Measurements from ENCODE around the gene FKBP1A. TPM values are rescaled to one million over a fixed set of nuclear protein-coding genes. Genes with fewer than 3 reads are reported as not detected.

The FKBP1A gene
- total and polyA plus RNA-seq, 2 of the 4 experiments (the other 2 are of a cell fraction) = 120 to 528 TPM

DNA sequence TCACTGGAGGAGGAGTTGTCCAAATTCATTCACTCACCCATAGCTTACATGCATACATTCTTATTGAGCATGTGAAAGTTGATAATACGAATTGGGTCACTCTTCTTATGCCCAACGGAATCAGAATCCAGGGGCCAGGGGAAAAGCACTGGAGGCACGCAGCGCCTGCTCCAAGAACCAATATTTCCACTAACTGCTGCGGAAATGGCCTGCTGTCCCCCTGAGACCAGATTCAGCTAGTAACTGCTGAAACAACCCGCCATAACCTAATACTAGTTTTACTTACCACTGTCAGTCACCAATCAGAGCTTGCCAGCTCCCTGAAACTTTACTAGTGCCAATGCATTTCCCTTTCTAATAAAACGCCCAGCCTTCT is 641 bp upstream of the FKBP1A start:
- H2BK5ac ChIP-seq (ENCODE audit: low read depth, low read length, poor library complexity, severe bottlenecking) = peak overlapping the region; percentile 77
- ChIA-PET POLR2A (ENCODE audit: unreplicated experiment) (interaction anchor here (0.6 kb wide), 2 partner anchors 42 to 79 kb away, joined by 3 to 6 read pairs; no protein-coding TSS in a partner anchor), CTCF (no interaction called here)
- H4K8ac ChIP-seq (ENCODE audit: low read depth in 2 of 2, low read length in 2 of 2) = peak overlapping the region; percentile 95 to 100
- peak overlapping the region; percentile 95; the same call in 2 of the 3 replicates for H2BK15ac ChIP-seq (ENCODE audit: low read depth, low read length)
- peak overlapping the region; percentile 93 for H3K56ac ChIP-seq (ENCODE audit: extremely low read depth, insufficient read depth, low read length)
- H3K36me3 ChIP-seq (ENCODE audit: control insufficient read depth, insufficient read depth, low read length) = peaks cover 5% of the 10 kb centered on the region
- peak overlapping the region; percentile 85; the same call in 1 of the 2 replicates for H3K27ac ChIP-seq (ENCODE audit: insufficient read depth, low read length)
- peak overlapping the region; percentile 95 for H2BK120ac ChIP-seq (ENCODE audit: low read depth, low read length)
- H2AK9ac ChIP-seq (replicated peaks; ENCODE audit: low read depth, low read length, poor library complexity) = peak overlapping the region; percentile 94
- H3K9me3 ChIP-seq (ENCODE audit: control insufficient read depth, insufficient read depth, low read length) = no peaks in the 10 kb centered on the region
- peak overlapping the region; percentile 95 for H3K9ac ChIP-seq (ENCODE audit: low read depth, low read length)
- intact Hi-C loops (cut with micrococcal nuclease) = loop anchor here (2.0 to 10.0 kb wide), 2 partner anchors 71 to 179 kb away; no protein-coding TSS in a partner anchor
- BruUV-seq (replicated peaks) = no TSS peak
- H3K14ac ChIP-seq (replicated peaks; ENCODE audit: low read depth, low read length) = peak overlapping the region; percentile 100
- peak overlapping the region; percentile 99 for H2AFZ ChIP-seq (replicated peaks; ENCODE audit: low read length, poor library complexity)
- H3K23ac ChIP-seq (ENCODE audit: low read depth, low read length) = peak overlapping the region; percentile 99; the same call in 1 of the 2 replicates
- peak overlapping the region; percentile 96 for H4K91ac ChIP-seq (ENCODE audit: insufficient read depth, low read depth, low read length)
- H3K4me3 ChIP-seq (ENCODE audit: insufficient read depth, low read depth, low read length) = peak overlapping the region; percentile 65
- no peak for ATAC-seq (ENCODE audit: low read depth)
- H2BK20ac ChIP-seq (ENCODE audit: low read depth, low read length) = peak overlapping the region; percentile 78; the same call in 1 of the 2 replicates
- peak overlapping the region; percentile 99 for H3K4ac ChIP-seq (ENCODE audit: low read depth, low read length)
- peaks cover 34% of the 10 kb centered on the region for H3K9me1 ChIP-seq (ENCODE audit: insufficient read depth, low read length)
- no peak for DNase-seq
- H2AK5ac ChIP-seq (ENCODE audit: low read depth, low read length) = peak overlapping the region; percentile 96
- in situ Hi-C loops (cut with MboI; ENCODE audit: low sequenced_read_pairs) = no loop called here
- peaks cover 23% of the 10 kb centered on the region for H3K4me1 ChIP-seq (ENCODE audit: control insufficient read depth, insufficient read depth, low read length)
- H3K4me2 ChIP-seq (ENCODE audit: low read depth, low read length) = peak overlapping the region; percentile 94
- H3K79me1 ChIP-seq (ENCODE audit: low read depth in 1 of 2, low read length in 2 of 2) = peaks cover 9 to 50% of the 10 kb centered on the region in 2 experiments; a peak in 3 of 4 replicates
- H4K20me1 ChIP-seq (ENCODE audit: insufficient read depth, low read length) = peaks cover 39% of the 10 kb centered on the region
- H3K27me3 ChIP-seq (ENCODE audit: control insufficient read depth, insufficient read depth, low read length) = no peaks in the 10 kb centered on the region
- dilution Hi-C loops (cut with HindIII; ENCODE audit: low sequenced_read_pairs, unreplicated experiment) = no loop called here
- TF ChIP-seq RCOR1 (IDR thresholded peaks at IDR 0.05; ENCODE audit: insufficient replicate concordance, low read length) (no peak), NFE2L2 (IDR thresholded peaks at IDR 0.05; ENCODE audit: low read depth, low read length) (no peak), CEBPB (IDR thresholded peaks at IDR 0.05; ENCODE audit: low read depth, low read length) (no peak), BHLHE40 (IDR thresholded peaks at IDR 0.05; ENCODE audit: low read depth, low read length) (no peak), FOS (IDR thresholded peaks at IDR 0.05; ENCODE audit: low read depth, low read length) (no peak), MAZ (IDR thresholded peaks at IDR 0.05; ENCODE audit: borderline replicate concordance, low read depth, low read length) (no peak), MXI1 (IDR thresholded peaks at IDR 0.05; ENCODE audit: borderline replicate concordance, low read depth, low read length) (no peak), POLR2A (IDR thresholded peaks at IDR 0.05; ENCODE audit: low read depth, low read length) (no peak), CTCF (conservative IDR thresholded peaks at IDR 0.05; ENCODE audit: low read depth, low read length) (no peak), RAD21 (IDR thresholded peaks at IDR 0.05; ENCODE audit: low read length) (no peak), MAFK (IDR thresholded peaks at IDR 0.05; ENCODE audit: low read depth, low read length) (no peak), RFX5 (IDR thresholded peaks at IDR 0.05; ENCODE audit: low read depth, low read length) (no peak), SMC3 (IDR thresholded peaks at IDR 0.05; ENCODE audit: low read depth, low read length) (no peak), CHD1 (IDR thresholded peaks at IDR 0.05; ENCODE audit: low read depth, low read length) (no peak)
- TF ChIP-seq, protein P1, sequence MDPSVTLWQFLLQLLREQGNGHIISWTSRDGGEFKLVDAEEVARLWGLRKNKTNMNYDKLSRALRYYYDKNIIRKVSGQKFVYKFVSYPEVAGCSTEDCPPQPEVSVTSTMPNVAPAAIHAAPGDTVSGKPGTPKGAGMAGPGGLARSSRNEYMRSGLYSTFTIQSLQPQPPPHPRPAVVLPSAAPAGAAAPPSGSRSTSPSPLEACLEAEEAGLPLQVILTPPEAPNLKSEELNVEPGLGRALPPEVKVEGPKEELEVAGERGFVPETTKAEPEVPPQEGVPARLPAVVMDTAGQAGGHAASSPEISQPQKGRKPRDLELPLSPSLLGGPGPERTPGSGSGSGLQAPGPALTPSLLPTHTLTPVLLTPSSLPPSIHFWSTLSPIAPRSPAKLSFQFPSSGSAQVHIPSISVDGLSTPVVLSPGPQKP (IDR thresholded peaks at IDR 0.05; ENCODE audit: borderline replicate concordance, low read depth, low read length) = no peak
- TF ChIP-seq, protein P2, sequence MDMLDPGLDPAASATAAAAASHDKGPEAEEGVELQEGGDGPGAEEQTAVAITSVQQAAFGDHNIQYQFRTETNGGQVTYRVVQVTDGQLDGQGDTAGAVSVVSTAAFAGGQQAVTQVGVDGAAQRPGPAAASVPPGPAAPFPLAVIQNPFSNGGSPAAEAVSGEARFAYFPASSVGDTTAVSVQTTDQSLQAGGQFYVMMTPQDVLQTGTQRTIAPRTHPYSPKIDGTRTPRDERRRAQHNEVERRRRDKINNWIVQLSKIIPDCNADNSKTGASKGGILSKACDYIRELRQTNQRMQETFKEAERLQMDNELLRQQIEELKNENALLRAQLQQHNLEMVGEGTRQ (IDR thresholded peaks at IDR 0.05; ENCODE audit: low read depth, low read length) = no peak
- peak overlapping the region; percentile 94 for H4K5ac ChIP-seq (ENCODE audit: low read depth, low read length)
- 60% methylated on average over 1 of the region's 7 CpGs; no CpG with 5 or more reads in 1 of the 2 experiments for WGBS, 2 experiments (ENCODE audit: extremely low coverage in 2 of 2, insufficient read length in 1 of 2)
- peak overlapping the region; percentile 78; the same call in 1 of the 2 replicates for H3K18ac ChIP-seq (ENCODE audit: low read depth, low read length)
